Right atrium auricular region (tissue), 2 donors: Measurements from ENCODE around the gene FDX1. TPM values are rescaled to one million over a fixed set of nuclear protein-coding genes. Genes with fewer than 3 reads are reported as not detected.

Experiments
- DNase-seq: peaks from one replicate; pipeline ENCODE4 v3.0.0-alpha.2; 2019; ENCODE audit warnings: low spot score
- H3K27ac ChIP-seq, 2 donors: fragments of 200-600 bp; sonication (generic); 1 replicate in 1 of 2; 2 replicates in 1 of 2; pipeline ENCODE4 v1.5.1; 2016 to 2019
- H3K27me3 ChIP-seq, 2 donors: fragments of 200-600 bp; sonication (generic); one replicate each; pipeline versions ENCODE4 v1.5.1 to v1.6.0; 2017 to 2019
- H3K36me3 ChIP-seq: fragments of 200-600 bp; sonication (generic); one replicate; pipeline ENCODE4 v1.5.1; 2016
- H3K4me1 ChIP-seq, 2 donors: fragments of 200-600 bp; sonication (generic); one replicate each; pipeline versions ENCODE4 v1.5.1 to v1.6.0; 2017 to 2019
- H3K4me3 ChIP-seq, 2 donors: fragments of 200-600 bp; sonication (generic); 1 replicate in 1 of 2; 2 replicates in 1 of 2; pipeline ENCODE4 v1.5.1; 2017 to 2019; ENCODE audit warnings: mild to moderate bottlenecking in 1 of 2, moderate library complexity in 1 of 2
- H3K9me3 ChIP-seq, 2 donors: fragments of 200-600 bp; sonication (generic); one replicate each; pipeline ENCODE4 v1.5.1; 2019
- CTCF ChIP-seq, 2 donors: fragments of 200-600 bp; sonication (generic); IDR thresholded peaks; one replicate each; pipeline ENCODE4 v1.5.1; 2019; ENCODE audit warnings: antibody characterized with exemption in 2 of 2
- total RNA-seq, 2 donors: library from RNA; depleted of rRNA; stranded (reverse); fragments of >200 nt; gene quantifications; one replicate each; pipeline ENCODE4 v1.1.0, GENCODE V29; 2016

Gene FDX1
- total RNA-seq, 2 donors from 2014 or later, result 12.1 to 27.5 TPM

DNA sequence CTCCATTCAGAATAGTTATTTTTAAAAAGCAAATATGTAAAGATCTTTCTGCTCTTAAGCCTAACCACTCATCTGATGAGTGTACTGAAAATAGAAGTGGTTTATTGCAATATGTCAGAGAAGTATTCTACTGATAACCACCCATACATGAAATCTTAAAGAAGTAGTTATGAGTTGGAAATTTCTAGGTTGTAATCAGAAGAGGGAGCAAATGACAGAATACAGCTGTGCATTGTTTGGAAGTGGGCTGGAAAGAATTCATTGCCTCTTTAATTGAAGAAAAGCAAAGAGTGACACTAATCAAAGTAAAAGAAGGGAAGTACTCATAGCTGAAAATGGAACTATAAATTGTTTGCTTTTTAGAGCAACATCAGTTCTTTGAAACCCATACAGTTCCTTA lies 39.4 kb downstream of the FDX1 start:
- H3K9me3 ChIP-seq, result no peaks in the 10 kb centered on the region
- no peak overlapping the region for H3K27ac ChIP-seq
- H3K36me3 ChIP-seq, result no peaks in the 10 kb centered on the region
- H3K4me3 ChIP-seq, result no peak overlapping the region
- TF ChIP-seq CTCF (IDR thresholded peaks at IDR 0.05), result no peak
- no peak for DNase-seq
- H3K27me3 ChIP-seq, result no peaks in the 10 kb centered on the region
- no peaks in the 10 kb centered on the region for H3K4me1 ChIP-seq

DNA sequence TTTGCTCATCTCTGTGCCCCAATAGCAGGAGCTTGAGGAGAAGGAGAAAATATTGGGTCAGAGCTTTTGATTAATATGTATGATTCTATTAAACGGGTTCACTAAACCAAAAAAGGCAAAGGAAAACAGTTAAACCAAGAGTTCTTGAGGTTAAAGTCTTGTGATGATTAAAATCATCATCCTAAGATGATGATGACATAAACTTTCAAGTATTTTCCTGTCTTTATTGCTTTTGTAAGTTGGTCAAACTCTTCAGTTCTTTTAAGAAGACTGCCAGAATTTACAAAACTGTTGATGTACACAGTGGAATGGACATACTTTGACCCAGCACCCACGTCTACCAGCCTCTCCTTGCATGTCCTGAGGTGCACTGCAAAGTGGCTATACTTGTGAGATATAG lies 41.0 kb downstream of the FDX1 start:
- TF ChIP-seq CTCF (IDR thresholded peaks at IDR 0.05), result no peak
- Histone ChIP-seq H3K27me3 (no peaks in the 10 kb centered on the region), H3K9me3 (no peaks in the 10 kb centered on the region), H3K4me3 (no peak overlapping the region), H3K36me3 (no peaks in the 10 kb centered on the region), H3K27ac (no peak overlapping the region), H3K4me1 (no peaks in the 10 kb centered on the region)
- DNase-seq, result no peak

- no peak for DNase-seq
- no peak overlapping the region for H3K27ac ChIP-seq
- H3K36me3 ChIP-seq, result no peaks in the 10 kb centered on the region
- H3K4me1 ChIP-seq, result no peaks in the 10 kb centered on the region
- H3K4me3 ChIP-seq, result no peak overlapping the region
- no peaks in the 10 kb centered on the region for H3K27me3 ChIP-seq
- H3K9me3 ChIP-seq, result no peaks in the 10 kb centered on the region
- TF ChIP-seq CTCF (IDR thresholded peaks at IDR 0.05), result no peak
Measured at GRCh38 chr11:110471371-110471770, 41.6 kb downstream of the FDX1 start.

DNA sequence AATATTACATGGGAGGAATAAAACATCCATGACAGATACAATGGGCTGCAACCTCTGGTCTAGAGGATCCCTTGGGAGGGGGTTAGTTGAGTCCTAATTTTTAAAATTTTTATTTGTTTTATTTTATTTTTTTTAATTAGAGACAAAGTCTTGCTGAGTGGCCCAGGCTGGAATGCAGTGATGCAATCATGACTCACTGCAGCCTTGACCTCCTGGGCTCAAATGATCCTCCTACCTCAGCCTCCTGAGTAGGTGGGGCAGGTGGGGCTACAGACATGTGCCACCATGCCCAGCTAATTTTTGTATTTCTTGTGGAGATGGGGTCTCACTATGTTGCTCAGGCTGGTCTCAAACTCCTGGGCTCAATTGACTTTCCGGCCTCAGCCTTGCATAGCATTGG lies 43.1 kb downstream of the FDX1 start:
- DNase-seq, result no peak
- TF ChIP-seq CTCF (IDR thresholded peaks at IDR 0.05), result no peak
- no peaks in the 10 kb centered on the region for H3K27me3 ChIP-seq
- H3K9me3 ChIP-seq, result no peaks in the 10 kb centered on the region
- no peak overlapping the region for H3K27ac ChIP-seq
- no peak overlapping the region for H3K4me3 ChIP-seq
- H3K36me3 ChIP-seq, result no peaks in the 10 kb centered on the region
- H3K4me1 ChIP-seq, result no peaks in the 10 kb centered on the region

- peaks cover 0 to 4% of the 10 kb centered on the region in 2 donors for H3K4me1 ChIP-seq
- no peak for TF ChIP-seq CTCF (IDR thresholded peaks at IDR 0.05)
- H3K27me3 ChIP-seq, result no peaks in the 10 kb centered on the region
- H3K27ac ChIP-seq, result no peak overlapping the region
- H3K36me3 ChIP-seq, result no peaks in the 10 kb centered on the region
- no peaks in the 10 kb centered on the region for H3K9me3 ChIP-seq
- no peak overlapping the region for H3K4me3 ChIP-seq
- DNase-seq, result no peak
Measured at GRCh38 chr11:110473706-110474105, 44.0 kb downstream of the FDX1 start.

DNA sequence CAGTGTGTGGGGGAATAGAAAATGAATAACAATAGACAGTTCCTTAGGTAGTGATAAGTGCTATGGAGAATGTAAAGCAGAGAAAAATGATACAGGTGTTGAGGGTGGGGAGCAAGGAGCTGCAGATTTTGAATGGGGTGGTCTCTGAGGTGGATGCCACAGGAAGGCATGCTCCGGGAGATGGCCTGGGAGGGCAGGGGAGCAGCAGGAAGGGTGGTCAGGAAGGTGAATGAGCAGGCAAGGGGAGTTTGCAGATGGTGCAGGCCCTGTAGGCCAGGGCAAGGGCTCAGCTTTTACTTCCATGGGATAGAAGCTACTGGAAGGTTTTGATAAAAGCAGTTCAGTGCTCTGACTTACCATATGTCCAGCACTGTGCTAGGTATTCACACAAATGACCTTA lies 44.8 kb downstream of the FDX1 start:
- Histone ChIP-seq H3K4me3 (no peak overlapping the region), H3K27ac (no peak overlapping the region), H3K4me1 (peaks cover 0 to 10% of the 10 kb centered on the region in 2 donors), H3K9me3 (no peaks in the 10 kb centered on the region), H3K27me3 (no peaks in the 10 kb centered on the region), H3K36me3 (no peaks in the 10 kb centered on the region)
- DNase-seq, result no peak
- no peak for TF ChIP-seq CTCF (IDR thresholded peaks at IDR 0.05)
